Body of pancreas (tissue), 4 donors: Measurements from ENCODE around the gene HSPB1. TPM values are rescaled to one million over a fixed set of nuclear protein-coding genes. Genes with fewer than 3 reads are reported as not detected.

Source experiments
- ATAC-seq: fragments of 150-250 bp; one replicate; pipeline ENCODE4 v1.9.1; 2016
- DNase-seq, 4 donors: peaks; one replicate each; pipeline ENCODE4 v3.0.0-alpha.2; 2019
- H3K27ac ChIP-seq, 4 donors: fragments of 200-600 bp; sonication (generic); 1 replicate in 3 of 4; 2 replicates in 1 of 4; pipeline versions ENCODE4 v1.5.1 to v1.6.1; 2016 to 2019; ENCODE audit warnings: mild to moderate bottlenecking in 1 of 4, mixed read lengths in 1 of 4, moderate library complexity in 1 of 4
- H3K27me3 ChIP-seq, 2 donors: fragments of 200-600 bp; sonication (generic); one replicate each; pipeline ENCODE4 v1.6.0; 2016; ENCODE audit warnings: mild to moderate bottlenecking in 1 of 2
- H3K36me3 ChIP-seq, 2 donors: fragments of 200-600 bp; sonication (generic); replicated peaks in 1 of 2; 2 replicates each; pipeline ENCODE4 v1.5.1; 2016; ENCODE audit warnings: low read depth in 2 of 2; ENCODE audit not compliant: insufficient read depth in 1 of 2
- H3K4me1 ChIP-seq: fragments of 200-600 bp; sonication (generic); one replicate; pipeline ENCODE4 v1.6.0; 2016
- H3K4me3 ChIP-seq, 2 donors: fragments of 200-600 bp; sonication (generic); 1 replicate in 1 of 2; 2 replicates in 1 of 2; pipeline ENCODE4 v1.5.1; 2016 to 2019
- H3K9me3 ChIP-seq, 3 donors: fragments of 200-600 bp; sonication (generic); 1 replicate in 2 of 3; 2 replicates in 1 of 3; pipeline ENCODE4 v1.5.1; 2016
- CTCF ChIP-seq, 7 experiments: fragments of 450-650 bp in 4 of 7; fragments of 200-600 bp in 3 of 7; sonication (generic) in 3 of 7; IDR thresholded peaks; one replicate each; pipeline ENCODE4 v1.5.1; 2016 to 2019; ENCODE audit warnings: antibody characterized with exemption in 7 of 7
- POLR2A ChIP-seq, 3 donors: fragments of 450-650 bp; IDR thresholded peaks; one replicate each; pipeline ENCODE4 v1.6.1; 2016; ENCODE audit warnings: antibody characterized with exemption in 3 of 3, mild to moderate bottlenecking in 2 of 3
- WGBS, 2 donors: methylation state at CpG; one replicate each; pipeline ENCODE4 v1.1.5; 2017; 5-methylcytosine and 5-hydroxymethylcytosine counted together
- intact Hi-C: fragments of 100-400 bp; cut with DNase I; formaldehyde crosslinking; loops from one replicate; pipeline ENCODE4 v1.15.1; 2023
- total RNA-seq, 2 donors: library from RNA; depleted of rRNA; stranded (reverse); fragments of >200 nt; gene quantifications; one replicate each; pipeline ENCODE4 v1.1.0, GENCODE V29; 2016

Gene HSPB1
- total RNA-seq, 2 donors from 2014 or later = 367 to 445 TPM

- Histone ChIP-seq H3K27me3 (no peaks in the 10 kb centered on the region), H3K27ac (no peak overlapping the region), H3K4me3 (no peak overlapping the region), H3K36me3 (peaks cover 0 to 6% of the 10 kb centered on the region in 2 donors), H3K4me1 (peaks cover 60% of the 10 kb centered on the region), H3K9me3 (no peaks in the 10 kb centered on the region)
- TF ChIP-seq CTCF (IDR thresholded peaks at IDR 0.05) = no peak
- no peak for TF ChIP-seq POLR2A (IDR thresholded peaks at IDR 0.05)
- DNase-seq = no peak
- WGBS, 2 donors = 68 to 79% methylated on average over 7 of the region's 7 CpGs
- intact Hi-C loops = loop anchor here (5.0 kb wide), 1 partner anchor 41 kb away; no protein-coding TSS in a partner anchor
- no peak for ATAC-seq
Observed at GRCh38 chr7:76351372-76351771, 48.9 kb downstream of the HSPB1 start.

GRCh38 chr7:76352193-76352592 is 49.7 kb downstream of the HSPB1 start:
- Histone ChIP-seq H3K4me1 (peaks cover 67% of the 10 kb centered on the region), H3K27me3 (no peaks in the 10 kb centered on the region), H3K36me3 (peaks cover 0 to under 1% of the 10 kb centered on the region in 2 donors), H3K27ac (no peak overlapping the region), H3K9me3 (no peaks in the 10 kb centered on the region), H3K4me3 (no peak overlapping the region)
- intact Hi-C loops = loop anchor here (5.0 kb wide), 1 partner anchor 40 kb away; no protein-coding TSS in a partner anchor
- no peak for TF ChIP-seq CTCF (IDR thresholded peaks at IDR 0.05)
- ATAC-seq (no peak), DNase-seq (no peak)
- WGBS, 2 donors = 90 to 91% methylated on average over 6 of the region's 6 CpGs

GRCh38 chr7:76353744-76354143 is 51.3 kb downstream of the HSPB1 start:
- H3K27me3 ChIP-seq = no peaks in the 10 kb centered on the region
- 97% methylated on average over 5 of the region's 5 CpGs for WGBS, 2 donors
- no peak overlapping the region for H3K4me3 ChIP-seq
- TF ChIP-seq POLR2A (IDR thresholded peaks at IDR 0.05) = no peak
- no peak for TF ChIP-seq CTCF (IDR thresholded peaks at IDR 0.05)
- no peaks in the 10 kb centered on the region for H3K9me3 ChIP-seq
- H3K36me3 ChIP-seq = no peaks in the 10 kb centered on the region
- intact Hi-C loops = loop anchor here (5.0 kb wide), 1 partner anchor 39 kb away; no protein-coding TSS in a partner anchor
- no peak overlapping the region for H3K27ac ChIP-seq
- ATAC-seq = no peak
- no peak for DNase-seq
- H3K4me1 ChIP-seq = peaks cover 69% of the 10 kb centered on the region

Other genes starting within 250 kb of the HSPB1 start
- 10 to 100 TPM in 1 of 2 donors, 1 to 10 TPM in 1; 3.4 to 13.8 TPM for gene SRRM3, start 100.8 kb upstream of the HSPB1 start, total RNA-seq
- 10 to 100 TPM; 24.1 to 60.0 TPM for gene YWHAG, start 56.3 kb downstream of the HSPB1 start, total RNA-seq
- gene SSC4D, start 107.0 kb downstream of the HSPB1 start, total RNA-seq = 1 to 10 TPM; 3.6 to 7.6 TPM
- gene ZP3, start 122.3 kb downstream of the HSPB1 start, total RNA-seq = 1 to 10 TPM; 3.3 to 4.4 TPM
- gene DTX2, start 159.0 kb downstream of the HSPB1 start, total RNA-seq = 10 to 100 TPM; 10.5 to 16.3 TPM
- gene UPK3B, start 207.9 kb downstream of the HSPB1 start, total RNA-seq = 1 to 10 TPM; 2.3 to 7.3 TPM
- under 1 TPM in 1 of 2 donors, not detected in 1; 0.26 TPM for gene SPDYE16, start 240.6 kb downstream of the HSPB1 start, total RNA-seq